Body of pancreas (tissue), 4 donors: ENCODE results near the gene CARD11. TPM values are rescaled to one million over a fixed set of nuclear protein-coding genes. Genes with fewer than 3 reads are reported as not detected.
"Not testable (repeated sequence)": the region's sequence is repeated elsewhere in the genome, so short reads cannot be mapped to it uniquely, and the experiment has no call there.

ENCODE experiments used
- ATAC-seq: fragments of 150-250 bp; one replicate; pipeline ENCODE4 v1.9.1; 2016
- DNase-seq, 4 donors: peaks; one replicate each; pipeline ENCODE4 v3.0.0-alpha.2; 2019
- H3K27ac ChIP-seq, 4 donors: fragments of 200-600 bp; sonication (generic); 1 replicate in 3 of 4; 2 replicates in 1 of 4; pipeline versions ENCODE4 v1.5.1 to v1.6.1; 2016 to 2019; ENCODE audit warnings: mild to moderate bottlenecking in 1 of 4, mixed read lengths in 1 of 4, moderate library complexity in 1 of 4
- H3K27me3 ChIP-seq, 2 donors: fragments of 200-600 bp; sonication (generic); one replicate each; pipeline ENCODE4 v1.6.0; 2016; ENCODE audit warnings: mild to moderate bottlenecking in 1 of 2
- H3K36me3 ChIP-seq, 2 donors: fragments of 200-600 bp; sonication (generic); replicated peaks in 1 of 2; 2 replicates each; pipeline ENCODE4 v1.5.1; 2016; ENCODE audit warnings: low read depth in 2 of 2; ENCODE audit not compliant: insufficient read depth in 1 of 2
- H3K4me1 ChIP-seq: fragments of 200-600 bp; sonication (generic); one replicate; pipeline ENCODE4 v1.6.0; 2016
- H3K4me3 ChIP-seq, 2 donors: fragments of 200-600 bp; sonication (generic); 1 replicate in 1 of 2; 2 replicates in 1 of 2; pipeline ENCODE4 v1.5.1; 2016 to 2019
- H3K9me3 ChIP-seq, 3 donors: fragments of 200-600 bp; sonication (generic); 1 replicate in 2 of 3; 2 replicates in 1 of 3; pipeline ENCODE4 v1.5.1; 2016
- POLR2A ChIP-seq, 3 donors: fragments of 450-650 bp; IDR thresholded peaks; one replicate each; pipeline ENCODE4 v1.6.1; 2016; ENCODE audit warnings: antibody characterized with exemption in 3 of 3, mild to moderate bottlenecking in 2 of 3
- WGBS, 2 donors: methylation state at CpG; one replicate each; pipeline ENCODE4 v1.1.5; 2017; 5-methylcytosine and 5-hydroxymethylcytosine counted together
- intact Hi-C: fragments of 100-400 bp; cut with DNase I; formaldehyde crosslinking; loops from one replicate; pipeline ENCODE4 v1.15.1; 2023
- total RNA-seq, 2 donors: library from RNA; depleted of rRNA; stranded (reverse); fragments of >200 nt; gene quantifications; one replicate each; pipeline ENCODE4 v1.1.0, GENCODE V29; 2016
- TF ChIP-seq, protein P1 (sequence below), 7 experiments: fragments of 450-650 bp in 4 of 7; fragments of 200-600 bp in 3 of 7; sonication (generic) in 3 of 7; IDR thresholded peaks; one replicate each; pipeline ENCODE4 v1.5.1; 2016 to 2019; ENCODE audit warnings: antibody characterized with exemption in 7 of 7

CARD11 gene
- total RNA-seq, 2 donors from 2014 or later, result 2.0 to 3.4 TPM

DNA sequence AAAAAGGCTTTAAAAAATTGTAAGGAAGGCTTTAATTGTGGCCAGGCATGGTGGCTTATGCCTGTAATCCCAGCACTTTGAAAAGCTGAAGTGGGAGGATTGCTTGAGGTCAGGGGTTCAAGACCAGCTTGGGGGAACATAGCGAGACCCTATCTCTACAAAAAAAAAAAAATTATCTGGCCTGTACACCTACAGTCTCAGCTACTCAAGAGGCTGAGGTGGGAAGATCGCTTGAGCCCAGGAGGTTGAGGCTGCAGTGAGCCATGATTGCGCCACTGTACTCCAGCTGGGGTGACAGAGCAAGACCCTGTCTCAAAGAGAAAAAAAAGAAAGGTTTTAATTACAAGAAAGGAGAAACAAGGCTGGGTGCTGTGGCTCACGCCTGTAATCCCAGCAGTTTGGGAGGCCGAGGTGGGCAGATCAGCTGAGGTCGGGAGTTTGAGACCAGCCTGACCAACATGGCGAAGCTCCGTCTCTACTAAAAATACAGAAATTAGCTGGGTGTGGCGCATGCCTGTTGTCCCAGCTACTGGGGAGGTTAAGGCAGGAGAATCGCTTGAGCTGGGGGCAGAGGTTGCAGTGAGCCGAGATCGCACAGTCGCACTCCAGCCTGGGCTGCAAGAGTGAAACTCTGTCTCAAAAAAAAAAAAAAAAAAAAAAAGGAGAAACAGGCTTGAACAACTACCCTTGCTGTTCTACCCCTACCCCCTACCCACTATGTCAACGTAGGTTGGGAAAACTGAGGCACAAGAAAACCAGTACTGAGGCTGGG lies 83.7 kb downstream of the CARD11 start:
- no peak for TF ChIP-seq POLR2A (IDR thresholded peaks at IDR 0.05)
- TF ChIP-seq, protein P1, sequence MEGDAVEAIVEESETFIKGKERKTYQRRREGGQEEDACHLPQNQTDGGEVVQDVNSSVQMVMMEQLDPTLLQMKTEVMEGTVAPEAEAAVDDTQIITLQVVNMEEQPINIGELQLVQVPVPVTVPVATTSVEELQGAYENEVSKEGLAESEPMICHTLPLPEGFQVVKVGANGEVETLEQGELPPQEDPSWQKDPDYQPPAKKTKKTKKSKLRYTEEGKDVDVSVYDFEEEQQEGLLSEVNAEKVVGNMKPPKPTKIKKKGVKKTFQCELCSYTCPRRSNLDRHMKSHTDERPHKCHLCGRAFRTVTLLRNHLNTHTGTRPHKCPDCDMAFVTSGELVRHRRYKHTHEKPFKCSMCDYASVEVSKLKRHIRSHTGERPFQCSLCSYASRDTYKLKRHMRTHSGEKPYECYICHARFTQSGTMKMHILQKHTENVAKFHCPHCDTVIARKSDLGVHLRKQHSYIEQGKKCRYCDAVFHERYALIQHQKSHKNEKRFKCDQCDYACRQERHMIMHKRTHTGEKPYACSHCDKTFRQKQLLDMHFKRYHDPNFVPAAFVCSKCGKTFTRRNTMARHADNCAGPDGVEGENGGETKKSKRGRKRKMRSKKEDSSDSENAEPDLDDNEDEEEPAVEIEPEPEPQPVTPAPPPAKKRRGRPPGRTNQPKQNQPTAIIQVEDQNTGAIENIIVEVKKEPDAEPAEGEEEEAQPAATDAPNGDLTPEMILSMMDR (IDR thresholded peaks at IDR 0.05), result no peak
- DNase-seq (no peak), ATAC-seq (no peak)
- intact Hi-C loops, result no loop called here
- Histone ChIP-seq H3K4me1 (no peaks in the 10 kb centered on the region), H3K36me3 (no peaks in the 10 kb centered on the region), H3K4me3 (no peak overlapping the region), H3K27ac (no peak overlapping the region), H3K9me3 (no peaks in the 10 kb centered on the region), H3K27me3 (no peaks in the 10 kb centered on the region)
- WGBS, 2 donors, result 86 to 92% methylated on average over 14 of the region's 14 CpGs

DNA sequence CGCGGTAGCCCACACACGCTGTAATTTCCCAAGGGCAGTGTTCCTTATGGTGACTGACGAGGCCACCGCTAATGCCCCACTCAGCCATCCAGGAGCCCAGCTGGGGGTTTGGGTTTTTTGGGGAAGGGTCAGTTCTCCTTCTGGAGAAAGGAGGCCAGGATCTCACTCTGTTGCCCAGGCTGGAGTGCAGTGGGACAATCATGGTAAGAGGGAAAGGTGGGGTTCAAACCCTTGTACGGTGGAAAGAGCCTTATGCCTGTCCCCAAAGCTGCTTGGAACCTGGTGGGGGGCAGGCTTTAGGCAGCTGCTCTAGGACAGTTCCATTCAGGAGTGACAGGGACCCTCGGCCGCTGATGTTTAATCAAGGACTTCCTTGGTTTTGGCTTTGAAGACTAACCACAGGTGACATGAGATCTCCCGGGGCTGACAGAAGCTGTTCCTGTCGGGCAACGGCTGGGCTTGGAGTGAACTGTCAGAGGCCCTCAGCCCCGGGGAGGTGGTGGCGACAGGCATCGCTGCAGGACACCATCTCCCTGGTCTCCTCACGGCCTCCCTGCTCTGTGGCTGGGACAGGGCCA lies 84.5 kb downstream of the CARD11 start:
- H3K4me3 ChIP-seq, result no peak overlapping the region
- no peak for DNase-seq
- intact Hi-C loops, result no loop called here

DNA sequence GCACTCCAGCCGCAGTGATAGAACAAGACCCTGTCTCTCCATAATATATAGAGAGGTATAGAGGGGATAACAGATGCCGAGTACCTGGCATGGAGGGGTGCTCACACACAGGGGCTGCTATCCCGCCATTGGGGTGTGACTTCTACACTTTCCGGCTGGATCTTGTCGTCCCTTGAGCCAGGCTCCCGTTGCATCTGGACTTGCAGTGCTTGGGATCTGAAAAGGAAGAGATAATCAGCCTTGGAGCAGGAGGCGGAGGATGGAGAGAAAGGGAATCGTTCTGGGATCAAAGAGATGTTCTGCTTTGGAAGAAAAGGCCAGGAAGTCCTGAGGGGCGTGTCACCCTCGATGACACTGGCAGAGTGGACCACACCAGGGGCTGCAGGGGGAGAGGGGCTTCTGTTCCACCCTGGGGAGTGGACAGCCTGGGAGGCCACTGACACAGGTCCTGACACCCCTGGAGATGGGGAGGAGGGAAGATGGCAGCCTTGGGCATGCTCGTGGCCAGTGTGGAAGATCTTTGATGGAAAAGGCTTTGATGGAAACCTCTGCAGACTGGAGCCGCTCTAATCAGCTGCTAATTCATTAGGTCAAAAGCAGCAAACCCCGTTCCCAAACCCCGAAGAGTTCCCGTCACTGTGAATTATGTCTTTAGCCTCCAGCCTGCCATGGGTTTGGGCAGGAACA lies 85.1 kb downstream of the CARD11 start:
- ATAC-seq, result no peak
- WGBS, 2 donors, result 75 to 77% methylated on average over 10 to 15 of the region's 15 CpGs
- Histone ChIP-seq H3K4me3 (no peak overlapping the region), H3K27me3 (no peaks in the 10 kb centered on the region), H3K36me3 (no peaks in the 10 kb centered on the region), H3K27ac (no peak overlapping the region), H3K4me1 (no peaks in the 10 kb centered on the region), H3K9me3 (no peaks in the 10 kb centered on the region)
- intact Hi-C loops, result no loop called here
- DNase-seq, result no peak
- TF ChIP-seq POLR2A (IDR thresholded peaks at IDR 0.05), result no peak
- TF ChIP-seq, protein P1 (IDR thresholded peaks at IDR 0.05), result no peak

More for the DNA sequence above, 84.5 kb downstream of the CARD11 start:
- no peak for TF ChIP-seq POLR2A (IDR thresholded peaks at IDR 0.05)
- TF ChIP-seq, protein P1 (IDR thresholded peaks at IDR 0.05), result no peak
- Histone ChIP-seq H3K36me3 (no peaks in the 10 kb centered on the region), H3K27ac (no peak overlapping the region), H3K27me3 (no peaks in the 10 kb centered on the region), H3K9me3 (no peaks in the 10 kb centered on the region), H3K4me1 (no peaks in the 10 kb centered on the region)
- no peak for ATAC-seq
- 77 to 94% methylated on average over 3 to 13 of the region's 15 CpGs for WGBS, 2 donors

DNA sequence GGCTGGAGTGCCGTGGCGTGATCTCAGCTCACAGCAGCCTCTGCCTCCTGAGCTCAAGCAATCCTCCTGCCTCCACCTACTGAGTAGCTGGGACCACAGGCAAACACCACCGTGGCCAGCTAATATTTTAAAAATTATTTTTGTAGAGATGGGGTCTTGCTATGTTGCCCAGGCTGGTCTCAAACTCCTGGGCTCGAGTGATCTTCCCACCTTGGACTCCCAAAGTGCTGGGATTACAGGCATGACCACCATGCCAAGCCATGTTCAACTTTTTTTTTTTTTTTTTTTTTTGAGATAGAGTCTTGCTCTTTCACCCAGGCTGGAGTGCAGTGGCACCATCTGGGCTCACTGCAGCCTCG lies 86.3 kb downstream of the CARD11 start:
- H3K27ac ChIP-seq, DNase-seq, H3K4me3 ChIP-seq, H3K9me3 ChIP-seq, H3K4me1 ChIP-seq, H3K36me3 ChIP-seq, ATAC-seq, H3K27me3 ChIP-seq, intact Hi-C loops: not testable (repeated sequence)
- 75 to 78% methylated on average over 5 of the region's 5 CpGs for WGBS, 2 donors

DNA sequence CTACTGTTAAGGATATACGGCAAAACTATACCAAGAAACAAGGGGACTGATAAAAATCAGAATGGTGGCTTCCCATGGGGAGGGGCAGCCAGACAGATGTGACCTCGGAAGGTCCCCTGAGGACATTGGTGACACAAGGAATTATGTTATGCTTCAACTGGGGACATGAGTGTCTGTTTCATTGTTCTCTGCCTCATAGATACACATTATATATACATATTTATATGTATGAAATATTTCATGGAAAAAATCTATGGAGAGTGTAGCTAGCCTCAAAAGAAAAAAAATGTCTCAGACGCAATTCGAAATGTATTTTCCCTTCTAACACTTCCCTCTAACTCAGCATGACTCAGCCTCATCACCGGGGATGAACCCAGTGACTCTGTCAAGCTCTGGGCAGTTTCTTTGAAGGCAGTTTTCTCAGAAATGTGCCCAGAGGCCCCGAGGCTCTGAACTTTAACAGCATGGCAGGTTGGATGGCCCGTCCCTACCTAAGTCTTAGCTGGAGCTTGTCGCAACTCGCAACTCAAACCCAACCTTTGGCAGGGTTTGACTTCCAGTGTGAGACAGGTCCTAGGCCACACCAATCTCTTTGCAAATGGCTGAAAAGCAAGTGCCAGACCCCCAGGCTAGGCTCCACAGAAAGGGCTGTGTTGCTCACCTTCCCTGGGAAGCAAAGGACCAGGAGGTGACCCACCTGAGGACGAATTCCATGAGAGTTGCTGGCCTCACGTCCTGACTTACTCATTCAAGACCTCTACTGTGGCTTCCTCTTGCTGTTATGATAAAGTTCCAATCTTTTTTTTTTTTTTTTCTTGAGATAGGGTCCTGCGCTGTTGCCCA lies 86.9 kb downstream of the CARD11 start:
- DNase-seq (no peak), ATAC-seq (no peak)
- no peaks in the 10 kb centered on the region for H3K4me1 ChIP-seq
- H3K27me3 ChIP-seq, result no peaks in the 10 kb centered on the region
- 65 to 71% methylated on average over 12 of the region's 12 CpGs for WGBS, 2 donors
- intact Hi-C loops, result no loop called here
- H3K9me3 ChIP-seq, result no peaks in the 10 kb centered on the region
- no peak overlapping the region for H3K27ac ChIP-seq
- H3K36me3 ChIP-seq, result no peaks in the 10 kb centered on the region
- TF ChIP-seq POLR2A (IDR thresholded peaks at IDR 0.05), result no peak
- TF ChIP-seq, protein P1 (IDR thresholded peaks at IDR 0.05), result no peak
- no peak overlapping the region for H3K4me3 ChIP-seq
